Jurkat, Clone E6-1 (cell line): Measurements from ENCODE around the gene AADAT.
"Not testable (repeated sequence)": the region's sequence is repeated elsewhere in the genome, so short reads cannot be mapped to it uniquely, and the experiment has no call there.

Experiments
- DNase-seq: peaks from one replicate; pipeline ENCODE4 v3.0.0-alpha.2; 2011; ENCODE audit warnings: low read depth, low spot score
- H3K4me3 ChIP-seq: 2 replicates; pipeline ENCODE4 v1.5.1; 2011; ENCODE audit warnings: mild to moderate bottlenecking, low read length, control low read depth, moderate library complexity

AADAT gene

GRCh38 chr4:170093973-170094535 is 4.3 kb upstream of the AADAT start:
- no peak for DNase-seq

GRCh38 chr4:170091069-170091696 is 1.4 kb upstream of the AADAT start:
- no peak overlapping the region for H3K4me3 ChIP-seq
- DNase-seq = no peak

More at GRCh38 chr4:170093973-170094535, 4.3 kb upstream of the AADAT start:
- H3K4me3 ChIP-seq = no peak overlapping the region

GRCh38 chr4:170090352-170091052 is 746 bp upstream of the AADAT start:
- DNase-seq = no peak
- peak overlapping the region; percentile 85 for H3K4me3 ChIP-seq

GRCh38 chr4:170089274-170089667 is 485 bp downstream of the AADAT start:
- peak; percentile 63 for DNase-seq
- H3K4me3 ChIP-seq = peak overlapping the region; percentile 85

- H3K4me3 ChIP-seq = peak overlapping the region; percentile 85
These were observed 1.0 kb downstream of the AADAT start for GRCh38 chr4:170088716-170089115.

GRCh38 chr4:170087163-170087700 is 2.5 kb downstream of the AADAT start:
- no peak overlapping the region for H3K4me3 ChIP-seq
- DNase-seq = no peak

More at GRCh38 chr4:170088716-170089115, 1.0 kb downstream of the AADAT start:
- no peak for DNase-seq

GRCh38 chr4:170083541-170083940 is 6.2 kb downstream of the AADAT start:
- no peak overlapping the region for H3K4me3 ChIP-seq
- no peak for DNase-seq

- no peak for DNase-seq
- no peak overlapping the region for H3K4me3 ChIP-seq
These were observed 9.3 kb downstream of the AADAT start for GRCh38 chr4:170080496-170080895.

GRCh38 chr4:170079981-170080380 is 9.8 kb downstream of the AADAT start:
- H3K4me3 ChIP-seq = no peak overlapping the region
- DNase-seq = no peak

GRCh38 chr4:170071196-170071595 is 18.6 kb downstream of the AADAT start:
- H3K4me3 ChIP-seq = no peak overlapping the region
- DNase-seq = no peak

GRCh38 chr4:170068438-170069128 is 21.2 kb downstream of the AADAT start:
- DNase-seq = no peak
- no peak overlapping the region for H3K4me3 ChIP-seq

GRCh38 chr4:170059421-170059820 is 30.3 kb downstream of the AADAT start:
- no peak overlapping the region for H3K4me3 ChIP-seq
- DNase-seq = no peak

- H3K4me3 ChIP-seq = no peak overlapping the region
- no peak for DNase-seq
These were observed 30.9 kb downstream of the AADAT start for GRCh38 chr4:170058826-170059225.

- no peak for DNase-seq
- H3K4me3 ChIP-seq = no peak overlapping the region
These were observed 31.9 kb downstream of the AADAT start for GRCh38 chr4:170057866-170058265.

GRCh38 chr4:170052919-170053318 is 36.8 kb downstream of the AADAT start:
- no peak overlapping the region for H3K4me3 ChIP-seq
- no peak for DNase-seq

- H3K4me3 ChIP-seq = no peak overlapping the region
- DNase-seq = no peak
These were observed 38.4 kb downstream of the AADAT start for GRCh38 chr4:170051402-170051801.

- no peak for DNase-seq
- H3K4me3 ChIP-seq = no peak overlapping the region
These were observed 40.0 kb downstream of the AADAT start for GRCh38 chr4:170049766-170050165.

- no peak overlapping the region for H3K4me3 ChIP-seq
- DNase-seq = peak; percentile 66
These were observed 41.9 kb downstream of the AADAT start for GRCh38 chr4:170047771-170048354.

- DNase-seq, H3K4me3 ChIP-seq: not testable (repeated sequence)
These were observed 43.6 kb downstream of the AADAT start for GRCh38 chr4:170046156-170046555.
